ENCODE data around the gene EPHB6.

EPHB6 gene

GRCh38 chr7:142836426-142836825 lies 18.4 kb upstream of the EPHB6 start:
- DNase-seq: no peak

- DNase-seq: no peak
Measured at GRCh38 chr7:142838461-142839213, 16.2 kb upstream of the EPHB6 start.

GRCh38 chr7:142842251-142842766 lies 12.6 kb upstream of the EPHB6 start:
- DNase-seq: no peak

GRCh38 chr7:142847353-142847752 lies 7.5 kb upstream of the EPHB6 start:
- no peak for DNase-seq

- no peak for DNase-seq
Measured at GRCh38 chr7:142851269-142851668, 3.6 kb upstream of the EPHB6 start.

- DNase-seq: no peak
Measured at GRCh38 chr7:142851919-142852318, 3.0 kb upstream of the EPHB6 start.

GRCh38 chr7:142853739-142854371 lies 1.0 kb upstream of the EPHB6 start:
- DNase-seq: peak; percentile 72

GRCh38 chr7:142855114-142855743 lies 353 bp downstream of the EPHB6 start:
- DNase-seq: no peak

- DNase-seq: no peak
Measured at GRCh38 chr7:142855756-142856564, 1.1 kb downstream of the EPHB6 start.

- DNase-seq: no peak
Measured at GRCh38 chr7:142856565-142857245, 1.8 kb downstream of the EPHB6 start.

GRCh38 chr7:142857625-142858024 lies 2.7 kb downstream of the EPHB6 start:
- DNase-seq: no peak

GRCh38 chr7:142859411-142859810 lies 4.5 kb downstream of the EPHB6 start:
- DNase-seq: no peak

GRCh38 chr7:142859829-142860228 lies 5.0 kb downstream of the EPHB6 start:
- no peak for DNase-seq

- no peak for DNase-seq
Measured at GRCh38 chr7:142860968-142861367, 6.1 kb downstream of the EPHB6 start.

- DNase-seq: no peak
Measured at GRCh38 chr7:142862351-142862750, 7.5 kb downstream of the EPHB6 start.

- DNase-seq: no peak
Measured at GRCh38 chr7:142862786-142863400, 8.0 kb downstream of the EPHB6 start.

- no peak for DNase-seq
Measured at GRCh38 chr7:142863891-142864685, 9.2 kb downstream of the EPHB6 start.

- DNase-seq: no peak
Measured at GRCh38 chr7:142864980-142865747, 10.3 kb downstream of the EPHB6 start.

GRCh38 chr7:142865766-142866165 lies 10.9 kb downstream of the EPHB6 start:
- no peak for DNase-seq

- DNase-seq: no peak
Measured at GRCh38 chr7:142866361-142867096, 11.7 kb downstream of the EPHB6 start.
